Activated T-cell treated with anti-CD3 and anti-CD28 coated beads for 48 hours (primary cell): ENCODE data around the gene DUSP12.

Source experiments
- DNase-seq: peaks from one replicate; pipeline ENCODE4 v3.0.0-alpha.2; 2020; ENCODE audit warnings: low read depth

The DUSP12 gene

DNA sequence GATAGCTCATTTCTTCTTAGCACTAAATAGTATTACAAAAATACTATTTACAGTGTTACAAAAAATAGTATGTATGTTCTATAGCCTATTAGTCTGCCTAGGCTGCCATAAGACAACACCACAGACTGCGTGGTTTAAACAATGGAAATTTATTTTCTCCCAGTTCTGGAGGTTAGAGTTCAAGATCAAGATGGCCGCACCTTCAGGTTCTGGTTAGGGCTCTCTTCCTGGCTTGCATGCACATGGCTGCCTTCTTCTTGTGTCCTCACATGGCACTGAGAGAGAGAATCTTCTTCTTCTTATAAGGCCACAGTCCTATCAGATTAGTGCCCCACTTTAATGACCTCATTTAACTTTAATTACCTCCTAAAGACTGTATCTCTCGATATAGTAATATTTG, 20.7 kb downstream of the DUSP12 start:
- no peak for DNase-seq

DNA sequence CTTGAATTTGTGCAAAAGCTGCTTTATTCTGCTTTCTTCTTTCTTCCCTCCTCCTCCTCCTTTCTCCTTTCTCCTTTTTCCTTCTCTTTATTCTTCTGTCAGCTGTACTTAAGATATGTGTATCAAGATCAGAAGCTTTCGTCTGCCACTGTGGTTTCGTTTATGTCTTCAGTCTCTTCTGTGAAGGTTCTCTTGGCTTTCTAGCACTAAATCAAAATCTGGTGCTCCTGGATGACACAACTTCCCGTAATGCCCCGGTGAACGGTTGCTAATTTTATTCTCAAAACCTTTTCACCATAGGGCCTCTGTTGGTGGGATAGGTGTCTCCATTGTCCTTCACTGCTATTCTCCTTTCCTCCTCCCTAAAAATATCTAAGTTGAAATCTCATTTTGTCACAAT, 21.6 kb downstream of the DUSP12 start:
- no peak for DNase-seq

DNA sequence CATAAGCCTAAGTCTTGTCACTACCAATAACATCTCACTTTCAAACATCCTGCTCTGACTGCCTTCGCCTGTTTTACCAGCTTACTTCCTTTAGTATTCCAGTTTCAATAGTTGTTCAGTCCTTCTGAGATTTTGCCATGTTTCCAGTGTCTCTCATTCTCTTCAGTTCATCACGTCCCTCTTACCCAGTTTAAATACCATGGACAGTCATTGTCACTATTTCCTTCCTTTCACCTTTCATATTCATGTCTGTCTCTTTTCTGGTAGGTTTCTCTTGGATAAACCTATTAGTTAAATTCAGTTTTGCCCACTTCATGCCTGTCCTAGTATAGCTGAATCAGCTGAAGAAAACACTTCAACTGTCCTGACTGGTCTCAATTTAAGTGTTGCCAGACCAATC, 22.4 kb downstream of the DUSP12 start:
- no peak for DNase-seq

DNA sequence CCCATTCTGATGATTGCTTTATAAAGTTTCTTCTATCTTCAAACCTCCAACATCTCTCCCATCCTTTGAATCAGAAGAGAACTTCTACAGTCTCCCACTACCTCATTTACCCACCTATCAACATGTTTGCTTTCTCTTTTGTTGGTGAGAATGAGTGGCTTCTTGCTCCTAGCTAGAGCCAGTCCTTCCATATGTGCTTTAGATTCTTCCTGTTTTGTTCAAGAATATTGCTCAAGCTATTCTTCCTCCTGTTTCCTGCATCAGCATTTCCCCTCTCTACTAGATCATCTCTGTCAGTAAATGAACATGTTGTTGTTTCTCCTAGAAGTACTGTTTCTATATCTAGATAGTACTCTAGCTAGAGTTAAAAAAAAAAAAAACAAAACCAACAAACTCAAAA, 22.8 kb downstream of the DUSP12 start:
- DNase-seq = no peak

DNA sequence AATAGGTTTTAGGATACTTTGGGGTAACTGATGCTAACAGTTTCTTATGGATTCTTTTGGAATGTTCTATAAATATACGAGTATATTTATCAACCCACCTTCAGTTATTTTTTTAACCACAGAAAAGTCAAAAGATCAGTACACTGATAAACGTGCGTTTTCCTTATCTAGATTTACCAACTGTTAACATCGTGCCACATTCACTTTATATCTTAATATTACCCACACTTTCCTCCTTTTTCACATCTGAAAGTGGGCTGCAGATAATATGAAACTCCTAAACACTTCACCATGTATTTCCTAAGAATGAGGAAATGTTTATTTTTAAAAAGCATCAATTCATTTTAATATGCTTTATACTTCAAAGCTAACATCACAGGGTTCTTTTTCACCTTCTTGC, 24.2 kb downstream of the DUSP12 start:
- DNase-seq = no peak

DNA sequence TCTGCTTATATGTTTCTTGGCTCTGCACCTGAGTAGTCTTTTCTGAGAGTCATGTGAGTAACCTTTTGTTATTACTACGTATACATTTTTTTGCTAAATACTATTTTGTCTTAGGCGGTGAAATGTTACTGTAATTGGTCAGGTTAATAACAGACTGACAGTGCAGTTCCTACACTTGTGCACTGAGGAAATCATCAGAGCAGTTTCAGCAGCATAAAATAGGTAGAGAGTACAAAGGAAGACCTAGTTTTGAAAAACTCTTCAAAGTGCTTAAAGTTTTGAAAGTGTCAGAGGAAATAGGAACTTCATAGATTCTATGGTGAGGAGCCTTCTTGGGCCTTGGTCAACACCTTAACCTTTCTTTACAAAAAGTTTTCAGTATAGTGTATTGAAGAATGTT, 27.7 kb downstream of the DUSP12 start:
- no peak for DNase-seq

DNA sequence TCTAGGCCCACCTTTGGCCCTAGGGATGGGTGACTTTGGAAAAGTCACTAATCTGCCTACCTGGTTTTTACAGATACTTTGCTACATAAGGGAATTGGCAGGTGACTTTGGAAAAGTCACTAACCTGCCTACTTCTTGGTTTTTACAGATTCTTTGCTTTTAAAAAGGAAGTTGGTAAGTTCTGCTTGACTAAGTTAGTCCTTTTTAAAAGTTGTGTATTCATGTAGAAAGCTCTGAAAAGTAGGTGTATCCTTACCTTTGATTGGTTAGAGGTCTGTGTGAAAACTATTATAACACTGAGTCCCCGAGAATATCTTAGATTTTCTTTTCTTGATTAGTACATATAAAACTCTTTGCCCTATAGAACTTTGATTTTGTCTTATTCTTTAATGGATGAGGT, 28.9 kb downstream of the DUSP12 start:
- no peak for DNase-seq

DNA sequence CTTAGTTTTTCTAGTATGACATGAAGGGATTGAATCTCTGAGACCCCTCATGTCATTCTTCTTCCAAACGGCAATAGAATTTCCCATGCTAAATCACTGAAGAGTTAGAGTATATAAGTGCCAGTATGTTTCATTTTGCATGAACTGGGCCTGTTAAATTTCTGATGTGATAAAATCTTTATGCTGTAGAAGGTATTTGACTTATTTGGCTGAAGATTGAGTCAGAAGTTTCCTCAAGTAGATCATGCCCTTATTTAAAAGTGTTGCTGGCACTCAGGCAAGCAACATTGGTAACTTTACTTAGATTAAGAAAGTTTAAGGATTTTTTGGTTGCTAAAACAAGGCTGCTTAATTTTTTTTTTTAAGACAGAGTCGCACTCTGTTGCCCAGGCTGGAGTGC, 29.8 kb downstream of the DUSP12 start:
- DNase-seq = no peak

DNA sequence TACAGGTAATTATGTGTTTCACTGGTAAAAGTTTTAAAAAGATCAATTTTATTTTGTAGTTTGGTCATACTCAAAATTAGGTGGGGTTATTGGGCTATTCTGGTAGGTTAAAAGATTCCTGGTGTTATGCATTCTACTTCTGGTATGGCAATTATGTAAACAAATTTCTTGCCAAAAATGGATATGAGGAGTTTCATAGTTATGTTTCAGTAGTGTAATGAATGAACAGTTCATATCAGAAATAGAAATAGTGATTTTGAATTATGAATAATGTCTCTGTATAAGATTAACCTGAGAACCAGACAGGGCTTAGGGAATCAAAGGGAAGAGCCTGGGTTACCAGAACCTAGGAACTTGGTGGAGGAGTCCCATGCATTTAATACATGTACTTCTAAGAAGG, 32.4 kb downstream of the DUSP12 start:
- DNase-seq = no peak

DNA sequence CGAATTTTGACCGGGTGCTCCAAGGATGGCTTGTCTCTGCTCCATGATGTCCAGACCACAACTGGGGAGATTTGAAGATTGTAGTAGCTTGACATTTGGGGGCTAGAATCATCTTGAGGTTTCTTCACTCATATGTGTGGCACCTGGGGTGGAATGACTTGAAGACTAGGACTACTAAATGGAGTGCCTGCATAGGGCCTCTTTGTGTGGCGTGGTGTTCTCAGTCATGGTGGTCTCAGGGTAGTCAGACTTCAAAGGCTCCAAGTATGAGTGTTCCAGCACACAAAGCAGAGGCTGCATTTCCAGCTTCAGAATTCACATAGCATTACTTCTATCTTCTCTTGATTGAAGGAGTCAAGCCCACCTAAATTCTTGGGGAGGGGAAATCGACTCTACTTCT, 33.3 kb downstream of the DUSP12 start:
- DNase-seq = no peak

DNA sequence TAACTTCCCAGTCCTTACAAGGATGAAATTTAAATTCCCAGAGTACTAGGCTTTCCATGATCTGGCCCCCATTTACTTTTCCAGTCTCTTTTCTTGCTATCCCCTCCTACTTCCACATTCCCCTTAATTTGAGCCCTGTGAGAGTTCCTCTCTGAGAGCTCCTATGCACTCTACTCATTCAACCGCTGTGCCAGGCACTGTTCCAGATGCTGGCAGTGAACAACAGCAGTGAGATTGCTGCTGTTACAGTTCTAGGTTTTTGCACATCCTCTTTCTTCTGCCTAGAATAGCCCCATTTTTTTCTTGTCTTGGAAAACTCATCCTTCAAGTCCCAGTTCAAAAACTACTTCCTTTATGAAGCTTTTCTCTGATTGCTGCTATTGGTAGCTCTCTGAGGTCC, 35.4 kb downstream of the DUSP12 start:
- DNase-seq = no peak

DNA sequence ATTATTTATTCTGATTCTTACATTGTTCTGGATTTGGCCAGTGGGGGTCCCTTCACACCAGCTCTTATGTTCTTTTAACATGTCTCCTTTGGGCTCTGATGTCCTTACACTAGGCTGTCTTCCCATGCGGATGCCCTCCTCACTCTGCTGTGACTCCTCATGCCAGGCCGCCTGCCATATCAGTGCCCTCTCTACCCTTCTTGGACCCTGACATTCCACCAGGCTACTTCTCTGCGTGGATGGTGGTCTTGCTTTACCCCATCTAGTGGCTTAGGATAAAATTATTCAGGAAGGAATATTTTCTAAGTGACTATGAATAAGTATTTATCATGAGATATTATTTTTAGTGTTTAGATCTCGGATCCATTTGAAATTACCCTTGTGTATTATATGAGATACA, 37.8 kb downstream of the DUSP12 start:
- no peak for DNase-seq

DNA sequence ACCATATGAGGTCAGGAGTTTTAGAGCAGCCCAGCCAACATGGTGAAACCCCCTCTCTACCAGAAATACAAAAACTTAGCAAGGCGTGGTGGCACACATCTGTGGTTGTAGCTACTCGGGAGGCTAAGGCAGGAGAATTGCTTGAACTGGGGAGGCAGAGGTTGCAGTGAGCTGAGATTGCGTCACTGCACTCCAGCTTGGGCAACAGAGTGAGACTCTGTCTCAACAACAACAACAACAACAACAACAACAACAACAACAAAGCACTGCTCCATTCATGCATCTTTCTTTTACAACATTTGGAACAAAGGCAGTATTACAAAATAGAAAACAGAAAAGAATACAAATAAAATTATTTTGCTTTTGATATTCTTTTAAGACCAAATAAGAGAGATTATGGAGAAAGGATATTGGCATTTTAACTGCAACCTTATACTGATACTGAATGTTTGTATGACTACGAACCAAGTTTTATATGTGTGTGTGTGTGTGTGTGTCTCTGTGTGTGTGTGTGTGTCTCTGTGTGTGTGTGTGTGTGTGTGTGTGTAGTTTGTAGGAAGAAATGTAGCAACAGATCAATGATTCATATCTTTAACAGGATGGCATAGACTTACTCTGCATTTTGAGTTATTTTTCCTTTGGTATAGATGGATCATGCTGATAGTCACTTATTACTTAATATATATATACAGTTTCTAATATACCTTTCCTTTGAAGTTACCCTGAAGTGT, 41.2 kb downstream of the DUSP12 start:
- no peak for DNase-seq

DNA sequence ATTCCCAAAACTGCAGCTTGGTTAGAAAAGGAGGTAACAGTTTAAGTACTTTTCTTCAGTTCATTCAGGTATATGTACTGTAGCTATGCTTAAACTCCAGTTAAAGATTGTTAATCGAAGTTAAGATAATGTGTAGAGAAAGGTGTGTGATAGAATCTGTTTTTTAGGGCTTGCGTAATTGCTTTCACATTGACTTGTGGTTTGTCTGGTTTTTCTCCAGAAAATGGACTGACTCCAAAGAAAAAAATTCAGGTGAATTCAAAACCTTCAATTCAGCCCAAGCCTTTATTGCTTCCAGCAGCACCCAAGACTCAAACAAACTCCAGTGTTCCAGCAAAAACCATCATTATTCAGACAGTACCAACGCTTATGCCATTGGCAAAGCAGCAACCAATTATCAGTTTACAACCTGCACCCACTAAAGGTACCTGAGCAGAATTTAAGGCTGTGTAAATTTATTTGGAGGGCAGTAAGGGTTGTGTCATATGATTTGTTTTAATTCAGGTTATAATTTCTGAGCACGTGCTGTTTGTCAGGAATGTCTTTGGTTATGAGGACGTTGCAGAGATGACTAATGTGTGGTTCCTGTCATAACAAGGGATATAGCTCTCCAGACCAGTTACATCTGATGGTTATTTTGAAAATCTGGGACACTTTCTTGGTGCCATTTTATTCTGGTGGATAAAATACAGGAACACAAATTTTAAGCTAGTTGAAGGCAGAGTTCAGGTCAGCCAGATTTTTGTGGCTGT, 42.5 kb downstream of the DUSP12 start:
- DNase-seq = no peak

DNA sequence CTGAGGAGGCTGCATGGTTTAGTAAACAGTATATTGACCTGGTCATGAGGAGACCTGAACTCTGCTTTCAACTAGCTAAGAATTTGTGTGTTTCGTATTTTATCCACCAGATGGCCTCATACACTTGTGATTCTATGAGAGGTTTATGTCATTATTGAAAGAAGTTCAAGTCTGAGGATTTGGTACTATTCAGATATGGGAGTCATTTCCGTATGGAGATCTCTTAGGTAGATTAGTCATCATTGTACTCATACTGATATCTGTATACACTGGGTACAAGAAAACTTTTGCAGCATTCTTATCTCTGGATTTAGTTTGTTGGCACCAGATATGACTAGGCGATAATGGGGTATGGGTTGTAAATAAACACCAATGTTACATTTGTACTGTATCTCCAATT, 43.2 kb downstream of the DUSP12 start:
- no peak for DNase-seq

DNA sequence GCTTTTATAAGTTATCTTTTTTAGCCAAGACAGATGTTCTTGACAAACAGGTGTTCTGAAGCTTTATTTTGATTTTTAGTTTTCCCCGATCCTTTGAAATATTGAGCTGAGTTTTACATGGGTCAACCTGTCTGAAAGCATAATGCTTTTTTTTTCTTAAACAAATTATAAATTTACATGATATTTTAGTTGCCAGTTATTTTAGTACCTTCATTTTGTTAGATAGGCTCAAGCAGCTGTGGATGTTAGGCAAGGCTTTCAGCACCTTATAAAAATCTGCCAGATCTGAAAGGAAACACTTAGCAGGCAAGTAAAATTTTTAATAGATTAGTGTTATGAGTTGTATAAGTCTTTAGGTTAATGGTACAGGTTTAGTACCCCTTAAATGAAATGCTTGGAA, 50.2 kb downstream of the DUSP12 start:
- DNase-seq = no peak

DNA sequence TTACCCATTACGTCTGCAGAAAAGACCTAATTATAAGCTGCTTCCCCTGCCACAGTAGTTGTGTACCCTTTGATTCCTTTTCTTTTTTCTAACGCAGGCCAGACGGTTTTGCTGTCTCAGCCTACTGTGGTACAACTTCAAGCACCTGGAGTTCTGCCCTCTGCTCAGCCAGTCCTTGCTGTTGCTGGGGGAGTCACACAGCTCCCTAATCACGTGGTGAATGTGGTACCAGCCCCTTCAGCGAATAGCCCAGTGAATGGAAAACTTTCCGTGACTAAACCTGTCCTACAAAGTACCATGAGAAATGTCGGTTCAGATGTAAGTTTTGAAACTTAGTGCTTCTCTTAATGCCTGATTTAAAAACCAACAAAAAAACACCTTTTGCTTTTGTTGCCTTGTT, 52.4 kb downstream of the DUSP12 start:
- no peak for DNase-seq

DNA sequence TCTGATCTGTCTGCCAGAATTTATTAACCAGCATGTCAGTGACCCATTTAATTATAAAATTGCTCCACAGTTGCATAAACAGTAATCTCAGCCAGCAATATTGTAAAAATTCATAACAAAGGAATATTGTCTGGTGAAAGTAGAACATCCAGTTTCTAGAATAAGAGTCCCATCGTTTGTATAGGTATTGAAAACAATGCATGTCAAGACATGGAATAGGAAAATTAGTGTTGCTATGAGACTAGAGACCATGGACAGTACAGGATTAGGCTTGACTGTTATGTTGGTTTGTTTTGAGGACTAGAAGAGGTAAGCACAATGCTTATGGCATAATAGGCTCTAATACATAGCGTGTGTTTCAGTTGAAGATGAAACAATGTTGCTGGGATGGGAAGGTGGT, 53.6 kb downstream of the DUSP12 start:
- DNase-seq = no peak

DNA sequence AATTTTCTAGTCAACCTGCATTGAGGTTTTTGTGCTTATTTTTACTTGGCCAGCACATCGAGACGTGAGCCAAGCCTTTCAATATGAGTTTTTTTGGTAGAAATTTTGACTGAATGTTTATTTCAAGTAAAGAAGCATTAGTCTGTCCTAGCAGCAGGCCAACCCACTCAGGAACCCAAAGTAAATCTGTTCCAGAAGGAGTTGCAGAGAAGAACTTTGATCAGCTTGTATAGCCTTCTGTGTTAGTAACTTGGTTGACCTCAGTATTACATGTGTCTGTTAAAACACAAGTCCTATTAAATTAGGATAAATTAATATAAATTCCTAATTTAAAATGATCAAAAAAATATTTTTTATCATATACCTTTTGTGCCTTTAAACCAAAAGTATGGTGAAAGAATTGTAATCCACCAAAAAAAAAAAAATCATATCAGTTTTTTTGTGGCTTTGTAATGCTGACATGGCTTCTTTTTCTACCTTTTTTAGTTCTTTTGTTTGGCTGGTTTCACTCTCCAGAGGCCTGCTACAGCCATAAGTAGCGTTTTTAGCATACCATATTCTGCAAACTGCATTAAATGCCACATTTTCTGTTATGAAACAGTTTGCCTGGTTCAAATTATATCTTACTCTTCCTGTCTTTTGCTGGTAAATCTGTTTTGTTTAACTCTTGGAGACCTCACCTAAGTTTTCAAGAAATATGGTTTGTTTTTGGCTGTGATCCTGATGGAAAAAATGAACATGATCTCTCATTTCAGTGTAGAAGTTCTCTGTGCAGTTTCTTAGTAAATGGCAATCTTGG, 56.0 kb downstream of the DUSP12 start:
- no peak for DNase-seq
